Lung (tissue), 12 donors: ENCODE results near the gene OR10A6. TPM values are rescaled to one million over a fixed set of nuclear protein-coding genes. Genes with fewer than 3 reads are reported as not detected.
A peak's percentile ranks its signal among the peaks of the same experiment; 100 is the strongest.

ENCODE experiments used
- ATAC-seq: fragments of 200-7000 bp; cut with Tn5 transposase; one replicate; pipeline ENCODE4 v1.9.1; 2020; ENCODE audit warnings: moderate number of reproducible peaks; ENCODE audit not compliant: insufficient read depth, low FRiP score
- DNase-seq, 3 donors: peaks; one replicate each; pipeline ENCODE4 v3.0.0-alpha.2; 2013 to 2017
- H3K27ac ChIP-seq, 2 donors: one replicate each; pipeline ENCODE4 v1.5.1; 2013; ENCODE audit warnings: mild to moderate bottlenecking in 2 of 2, moderate library complexity in 2 of 2, control low read depth in 1 of 2, inconsistent platforms in 1 of 2, low read depth in 1 of 2, low read length in 1 of 2
- H3K27me3 ChIP-seq, 3 donors: one replicate each; pipeline ENCODE4 v1.5.1; 2013; ENCODE audit warnings: low read length in 2 of 3; ENCODE audit not compliant: control insufficient read depth in 3 of 3, insufficient read depth in 3 of 3
- H3K36me3 ChIP-seq, 4 donors: one replicate each; pipeline ENCODE4 v1.5.1; 2013; ENCODE audit warnings: low read length in 4 of 4, mild to moderate bottlenecking in 1 of 4, moderate library complexity in 1 of 4; ENCODE audit not compliant: control insufficient read depth in 4 of 4, insufficient read depth in 4 of 4
- H3K4me1 ChIP-seq, 5 donors: one replicate each; pipeline ENCODE4 v1.5.1; 2013; ENCODE audit warnings: low read length in 5 of 5, mild to moderate bottlenecking in 2 of 5, moderate library complexity in 1 of 5; ENCODE audit not compliant: control insufficient read depth in 5 of 5, insufficient read depth in 5 of 5
- H3K4me3 ChIP-seq: one replicate; pipeline ENCODE4 v1.5.1; 2013; ENCODE audit warnings: mild to moderate bottlenecking, control low read depth, moderate library complexity
- H3K9ac ChIP-seq, 2 donors: one replicate each; pipeline ENCODE4 v1.5.1; 2013; ENCODE audit warnings: low read length in 2 of 2, control low read depth in 1 of 2; ENCODE audit not compliant: insufficient read depth in 1 of 2
- H3K9me3 ChIP-seq, 4 donors: one replicate each; pipeline ENCODE4 v1.5.1; 2013; ENCODE audit warnings: low read length in 3 of 4, mild to moderate bottlenecking in 1 of 4, moderate library complexity in 1 of 4; ENCODE audit not compliant: control insufficient read depth in 4 of 4, insufficient read depth in 3 of 4
- CTCF ChIP-seq: IDR thresholded peaks from 2 replicates; pipeline ENCODE4 v1.5.1; 2012; ENCODE audit warnings: mild to moderate bottlenecking; ENCODE audit errors: control extremely low read depth, extremely low read depth
- WGBS, 2 donors: extraction: QIAGEN DNeasy Blood & Tissue Kit; methylation state at CpG; one replicate each; pipeline ENCODE4 v1.1.7; 2013; 5-methylcytosine and 5-hydroxymethylcytosine counted together
- polyA plus RNA-seq, 2 donors: library from polyadenylated mRNA; stranded (reverse); fragments of 200-250 nt; gene quantifications; one replicate each; pipeline ENCODE4 v1.2.1, GENCODE V29; 2013
- total RNA-seq, 2 donors: library from RNA; depleted of rRNA in 1 of 2; stranded (reverse); fragments of >200 nt in 1 of 2; gene quantifications; one replicate each; pipeline ENCODE4 v1.2.1, GENCODE V29; 2014 to 2021
- donor health status: control.
- donor health status: control.
- donor health status: Bipolar disorder and iron deficiency.
- donor health status: healthy.
- donor health status: DM: yes; HTN: yes; CAD: no.

Gene OR10A6
- total and polyA plus RNA-seq, 4 donors, result not detected

- Histone ChIP-seq H3K27me3 (no peaks in the 10 kb centered on the region), H3K9ac (no peak overlapping the region), H3K27ac (peak overlapping the region in 1 of 2 donors; percentile 74), H3K4me3 (no peak overlapping the region), H3K4me1 (peaks cover 0 to 4% (median 0%) of the 10 kb centered on the region in 5 donors), H3K36me3 (no peaks in the 10 kb centered on the region), H3K9me3 (no peaks in the 10 kb centered on the region)
- DNase-seq (no peak), ATAC-seq (no peak)
- no peak for TF ChIP-seq CTCF
- WGBS, 2 donors, result 57 to 80% methylated on average over 9 of the region's 9 CpGs
Observed at GRCh38 chr11:7905549-7905948, 25.5 kb downstream of the OR10A6 start.

GRCh38 chr11:7904917-7905316 lies 26.2 kb downstream of the OR10A6 start:
- TF ChIP-seq CTCF, result no peak
- H3K9ac ChIP-seq, result no peak overlapping the region
- H3K27me3 ChIP-seq, result no peaks in the 10 kb centered on the region
- no peak overlapping the region for H3K27ac ChIP-seq
- H3K9me3 ChIP-seq, result no peaks in the 10 kb centered on the region
- peaks cover 0 to 4% (median 0%) of the 10 kb centered on the region in 5 donors for H3K4me1 ChIP-seq
- no peaks in the 10 kb centered on the region for H3K36me3 ChIP-seq
- DNase-seq, result peak in 1 of 3 donors; percentile 36
- WGBS, 2 donors, result 45 to 81% methylated on average over 3 of the region's 3 CpGs
- no peak for ATAC-seq
- H3K4me3 ChIP-seq, result no peak overlapping the region

GRCh38 chr11:7903940-7904339 lies 27.1 kb downstream of the OR10A6 start:
- Histone ChIP-seq H3K4me1 (peaks cover 0 to 4% (median 0%) of the 10 kb centered on the region in 5 donors), H3K36me3 (no peaks in the 10 kb centered on the region), H3K4me3 (no peak overlapping the region), H3K27me3 (no peaks in the 10 kb centered on the region), H3K27ac (no peak overlapping the region), H3K9me3 (no peaks in the 10 kb centered on the region), H3K9ac (no peak overlapping the region)
- 18 to 50% methylated on average over 2 of the region's 2 CpGs for WGBS, 2 donors
- no peak for ATAC-seq
- no peak for TF ChIP-seq CTCF
- DNase-seq, result no peak

GRCh38 chr11:7901319-7901854 lies 29.7 kb downstream of the OR10A6 start:
- Histone ChIP-seq H3K9ac (no peak overlapping the region), H3K4me1 (peaks cover 0 to 4% (median 0%) of the 10 kb centered on the region in 5 donors), H3K9me3 (no peaks in the 10 kb centered on the region), H3K4me3 (no peak overlapping the region), H3K27me3 (no peaks in the 10 kb centered on the region), H3K27ac (no peak overlapping the region), H3K36me3 (no peaks in the 10 kb centered on the region)
- 63 to 64% methylated on average over 3 of the region's 3 CpGs for WGBS, 2 donors
- no peak for DNase-seq
- TF ChIP-seq CTCF, result no peak
- no peak for ATAC-seq
